ENCODE results near the gene NUP210.

NUP210 gene

DNA sequence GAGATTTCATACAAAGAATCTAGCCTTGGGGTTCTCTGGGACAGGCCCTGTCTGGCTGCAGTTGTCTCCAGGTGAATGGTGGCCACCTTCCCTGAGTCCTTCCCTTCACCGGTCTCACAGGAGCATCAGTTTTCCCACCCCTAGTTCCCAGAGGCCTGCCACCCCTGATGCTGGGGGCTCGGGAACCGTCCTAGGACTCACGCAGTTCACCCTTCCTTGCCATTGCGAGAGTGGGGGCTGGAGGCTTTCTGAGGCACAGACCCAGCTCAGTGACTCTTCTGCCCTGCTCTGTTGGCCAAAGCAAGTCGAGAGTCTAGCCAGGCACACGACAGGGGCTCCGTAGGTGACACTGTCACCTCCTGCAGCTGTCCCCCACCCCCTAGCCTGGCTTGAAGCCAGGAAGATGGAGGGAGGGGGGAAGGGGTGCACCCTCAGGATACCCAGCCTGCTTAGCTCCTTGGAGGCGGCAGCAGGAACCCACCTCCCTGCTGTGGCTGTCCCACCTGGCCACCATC, 130.3 kb downstream of the NUP210 start:
- Histone ChIP-seq H3K27me3 (ENCODE audit: insufficient read depth, low read depth, severe bottlenecking) (no peaks in the 10 kb centered on the region), H3K4me3 (ENCODE audit: low read depth, low read length) (no peak overlapping the region), H3K36me3 (no peaks in the 10 kb centered on the region), H3K27ac (no peak overlapping the region), H3K9me3 (ENCODE audit: severe bottlenecking) (peaks cover 3% of the 10 kb centered on the region)
- no peak for DNase-seq
- TF ChIP-seq, protein P1, sequence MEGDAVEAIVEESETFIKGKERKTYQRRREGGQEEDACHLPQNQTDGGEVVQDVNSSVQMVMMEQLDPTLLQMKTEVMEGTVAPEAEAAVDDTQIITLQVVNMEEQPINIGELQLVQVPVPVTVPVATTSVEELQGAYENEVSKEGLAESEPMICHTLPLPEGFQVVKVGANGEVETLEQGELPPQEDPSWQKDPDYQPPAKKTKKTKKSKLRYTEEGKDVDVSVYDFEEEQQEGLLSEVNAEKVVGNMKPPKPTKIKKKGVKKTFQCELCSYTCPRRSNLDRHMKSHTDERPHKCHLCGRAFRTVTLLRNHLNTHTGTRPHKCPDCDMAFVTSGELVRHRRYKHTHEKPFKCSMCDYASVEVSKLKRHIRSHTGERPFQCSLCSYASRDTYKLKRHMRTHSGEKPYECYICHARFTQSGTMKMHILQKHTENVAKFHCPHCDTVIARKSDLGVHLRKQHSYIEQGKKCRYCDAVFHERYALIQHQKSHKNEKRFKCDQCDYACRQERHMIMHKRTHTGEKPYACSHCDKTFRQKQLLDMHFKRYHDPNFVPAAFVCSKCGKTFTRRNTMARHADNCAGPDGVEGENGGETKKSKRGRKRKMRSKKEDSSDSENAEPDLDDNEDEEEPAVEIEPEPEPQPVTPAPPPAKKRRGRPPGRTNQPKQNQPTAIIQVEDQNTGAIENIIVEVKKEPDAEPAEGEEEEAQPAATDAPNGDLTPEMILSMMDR (IDR thresholded peaks at IDR 0.05; ENCODE audit: low read depth, low read length), result no peak

DNA sequence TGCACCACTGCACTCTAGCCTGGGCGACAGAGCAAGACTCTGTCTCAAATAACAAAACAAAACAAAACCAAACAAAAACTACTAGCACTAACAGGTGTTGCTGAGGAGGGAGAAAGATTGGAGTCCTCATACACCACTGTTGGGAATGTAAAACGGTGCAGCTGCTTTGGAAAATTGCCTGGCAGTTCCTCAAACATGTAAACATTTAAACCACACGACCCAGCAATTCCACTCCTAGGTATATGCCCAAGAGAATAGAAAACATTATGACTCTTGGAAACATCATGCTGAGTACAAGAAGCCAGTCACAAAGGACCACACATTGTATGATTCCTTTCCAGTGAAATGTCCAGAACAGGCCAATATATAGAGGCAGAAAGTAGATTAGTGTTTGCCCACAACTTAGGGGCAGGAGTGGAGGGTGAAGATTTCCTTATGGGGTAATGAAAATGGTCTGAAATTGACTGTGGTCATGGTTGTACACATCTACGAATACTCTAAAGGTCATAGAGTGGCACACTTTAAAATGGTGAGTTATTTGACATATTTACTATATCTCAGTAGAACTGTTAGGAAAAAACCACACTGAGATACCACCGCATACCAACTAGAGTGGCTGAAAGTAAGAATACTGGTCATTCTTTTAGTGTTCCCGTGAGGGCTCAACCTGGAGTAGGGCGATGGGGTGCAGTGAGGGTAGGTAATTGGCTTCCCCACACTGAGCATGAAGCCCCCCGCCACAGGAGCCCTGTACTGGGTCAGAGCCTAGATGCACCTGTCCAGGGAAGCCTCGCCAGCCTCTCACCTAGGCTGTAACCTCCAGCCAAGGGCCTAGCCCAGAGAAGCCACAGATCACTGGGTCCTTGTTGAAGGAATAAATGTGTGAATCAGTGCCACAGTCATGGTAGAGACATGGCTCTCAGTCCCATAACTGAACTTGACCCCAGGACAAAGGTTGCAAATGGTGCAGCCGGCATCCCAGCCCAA, 131.1 kb downstream of the NUP210 start:
- no peaks in the 10 kb centered on the region for H3K27me3 ChIP-seq (ENCODE audit: insufficient read depth, low read depth, severe bottlenecking)
- no peak overlapping the region for H3K27ac ChIP-seq
- no peaks in the 10 kb centered on the region for H3K36me3 ChIP-seq
- no peak for DNase-seq
- peaks cover 6% of the 10 kb centered on the region for H3K9me3 ChIP-seq (ENCODE audit: severe bottlenecking)
- TF ChIP-seq, protein P1 (IDR thresholded peaks at IDR 0.05; ENCODE audit: low read depth, low read length), result no peak
- H3K4me3 ChIP-seq (ENCODE audit: low read depth, low read length), result no peak overlapping the region

- peaks cover 7% of the 10 kb centered on the region for H3K9me3 ChIP-seq (ENCODE audit: severe bottlenecking)
- H3K36me3 ChIP-seq, result no peaks in the 10 kb centered on the region
- DNase-seq, result no peak
- H3K4me3 ChIP-seq (ENCODE audit: low read depth, low read length), result no peak overlapping the region
- TF ChIP-seq, protein P1 (IDR thresholded peaks at IDR 0.05; ENCODE audit: low read depth, low read length), result no peak
- no peak overlapping the region for H3K27ac ChIP-seq
- H3K27me3 ChIP-seq (ENCODE audit: insufficient read depth, low read depth, severe bottlenecking), result no peaks in the 10 kb centered on the region
Measured at GRCh38 chr3:13287833-13288232, 132.3 kb downstream of the NUP210 start.

DNA sequence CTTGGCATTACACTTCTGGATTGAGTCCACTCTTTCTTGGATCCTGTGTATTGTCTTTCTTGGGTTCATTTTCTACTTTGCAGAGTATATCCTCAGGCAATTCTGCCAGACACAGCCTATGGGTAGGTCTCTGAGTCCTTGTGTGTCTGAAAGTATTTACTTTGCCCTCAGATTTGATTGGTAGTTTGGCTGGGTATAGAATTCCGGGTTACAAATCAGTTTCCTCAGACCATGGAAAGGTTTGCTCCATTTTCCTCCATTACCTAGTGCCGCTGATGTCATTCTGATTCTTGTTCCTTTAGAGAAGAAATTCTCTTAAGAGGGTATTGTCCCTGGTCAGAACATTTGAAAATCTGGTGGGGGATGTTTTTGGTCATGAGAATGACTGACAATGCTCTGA, 133.2 kb downstream of the NUP210 start:
- Histone ChIP-seq H3K36me3 (no peaks in the 10 kb centered on the region), H3K9me3 (ENCODE audit: severe bottlenecking) (peaks cover 7% of the 10 kb centered on the region), H3K27me3 (ENCODE audit: insufficient read depth, low read depth, severe bottlenecking) (no peaks in the 10 kb centered on the region), H3K4me3 (ENCODE audit: low read depth, low read length) (no peak overlapping the region), H3K27ac (no peak overlapping the region)
- DNase-seq, result no peak
- TF ChIP-seq, protein P1 (IDR thresholded peaks at IDR 0.05; ENCODE audit: low read depth, low read length), result no peak

- no peak for DNase-seq
- TF ChIP-seq, protein P1 (IDR thresholded peaks at IDR 0.05; ENCODE audit: low read depth, low read length), result no peak
- Histone ChIP-seq H3K27ac (no peak overlapping the region), H3K9me3 (ENCODE audit: severe bottlenecking) (peaks cover 7% of the 10 kb centered on the region), H3K36me3 (no peaks in the 10 kb centered on the region), H3K27me3 (ENCODE audit: insufficient read depth, low read depth, severe bottlenecking) (no peaks in the 10 kb centered on the region), H3K4me3 (ENCODE audit: low read depth, low read length) (no peak overlapping the region)
Measured at GRCh38 chr3:13285007-13285567, 135.0 kb downstream of the NUP210 start.
